OCI-LY7 (cell line): ENCODE data around the gene CDKN1B. TPM values are rescaled to one million over a fixed set of nuclear protein-coding genes. Genes with fewer than 3 reads are reported as not detected.
A peak's percentile ranks its signal among the peaks of the same experiment; 100 is the strongest.

ENCODE experiments used
- BruUV-seq: library from RNA; stranded (reverse); fragments of 400-500 nt; replicated peaks from 2 replicates; lab custom pipeline; 2021; lab: Mats Ljungman, UMichigan
- CTCF ChIA-PET: fragments of 300-600 bp; sonication (Branson Sonifier 250); formaldehyde crosslinking; loops from one replicate; lab custom pipeline; 2022; ENCODE audit warnings: antibody characterized with exemption; ENCODE audit not compliant: unreplicated experiment; lab: Charles Lee
- POLR2A ChIA-PET: fragments of 300-600 bp; sonication (Branson Sonifier 250); formaldehyde crosslinking; loops from one replicate; lab custom pipeline; 2022; ENCODE audit warnings: antibody characterized with exemption; lab: Charles Lee
- DNase-seq: peaks from one replicate; pipeline ENCODE4 v3.0.0-alpha.2; 2015; ENCODE audit warnings: low spot score
- H2AFZ ChIP-seq: fragments of 200-600 bp; sonication (generic), shearing (Covaris generic); 2 replicates; pipeline ENCODE4 v1.6.1; 2014; ENCODE audit warnings: mild to moderate bottlenecking, antibody characterized with exemption, low read length, moderate library complexity
- H3K27ac ChIP-seq: fragments of 200-600 bp; sonication (generic); 2 replicates; pipeline ENCODE4 v1.5.1; 2014; ENCODE audit warnings: mixed run types, low read depth, mild to moderate bottlenecking, moderate library complexity, low read length, inconsistent platforms; ENCODE audit not compliant: poor library complexity, severe bottlenecking
- H3K36me3 ChIP-seq: fragments of 200-600 bp; sonication (generic); 2 replicates; pipeline ENCODE4 v1.6.1; 2014; ENCODE audit warnings: mild to moderate bottlenecking, antibody characterized with exemption, low read length, moderate library complexity, mixed read lengths; ENCODE audit not compliant: insufficient read depth
- H3K4me1 ChIP-seq: fragments of 200-600 bp; sonication (generic); 2 replicates; pipeline ENCODE4 v1.5.1; 2014; ENCODE audit warnings: mild to moderate bottlenecking, low read length; ENCODE audit not compliant: insufficient read depth, poor library complexity, severe bottlenecking
- H3K4me2 ChIP-seq: fragments of 200-600 bp; sonication (generic); 2 replicates; pipeline ENCODE4 v1.6.1; 2014; ENCODE audit warnings: mild to moderate bottlenecking, low read length
- H3K4me3 ChIP-seq: fragments of 200-600 bp; sonication (generic); 2 replicates; pipeline ENCODE4 v1.5.1; 2014; ENCODE audit warnings: mild to moderate bottlenecking, low read depth, low read length; ENCODE audit not compliant: poor library complexity, severe bottlenecking
- H3K79me2 ChIP-seq: fragments of 200-600 bp; sonication (generic); 2 replicates; pipeline ENCODE4 v1.6.1; 2016; ENCODE audit warnings: low read depth, mild to moderate bottlenecking, low read length, moderate library complexity, mixed read lengths; ENCODE audit not compliant: insufficient read depth
- H3K9me2 ChIP-seq: fragments of 200-600 bp; sonication (generic); 2 replicates; pipeline ENCODE4 v1.6.1; 2016; ENCODE audit warnings: mild to moderate bottlenecking, low read length, mixed read lengths; ENCODE audit not compliant: insufficient read depth
- H3K9me3 ChIP-seq: fragments of 200-600 bp; sonication (generic); 2 replicates; pipeline ENCODE4 v1.6.1; 2014; ENCODE audit warnings: mild to moderate bottlenecking, mixed run types, low read length, mixed read lengths
- H4K20me1 ChIP-seq: fragments of 200-600 bp; sonication (generic); 2 replicates; pipeline ENCODE4 v1.6.1; 2014; ENCODE audit warnings: mild to moderate bottlenecking, antibody characterized with exemption, low read length, moderate library complexity, mixed read lengths; ENCODE audit not compliant: insufficient read depth
- EZH2phosphoT487 ChIP-seq: fragments of 200-600 bp; sonication (generic); IDR thresholded peaks from 2 replicates; pipeline ENCODE4 v1.6.1; 2018; ENCODE audit warnings: low read depth, borderline replicate concordance, mild to moderate bottlenecking, mixed run types, antibody characterized with exemption, low read length, moderate library complexity, mixed read lengths
- intact Hi-C: fragments of 100-400 bp; cut with micrococcal nuclease; formaldehyde crosslinking; loops from one replicate; pipeline ENCODE4 v1.10.0; 2022; ENCODE audit not compliant: unreplicated experiment
- total RNA-seq, 2 experiments: library from RNA; depleted of rRNA in 1 of 2; stranded (reverse); fragments of >200 nt in 1 of 2; shearing (Covaris generic) in 1 of 2; gene quantifications; 2 replicates each; pipeline ENCODE4 v1.2.3, GENCODE V29; 2014 to 2022
- TF ChIP-seq, protein P1 (sequence below): fragments of 200-600 bp; sonication (generic); conservative IDR thresholded peaks from 2 replicates; pipeline ENCODE4 v1.5.1; 2014; ENCODE audit warnings: mild to moderate bottlenecking, antibody characterized with exemption, low read length, moderate library complexity, mixed read lengths

Gene CDKN1B
- total RNA-seq, 2 experiments from 2014 or later, result 45.3 to 59.4 TPM

DNA sequence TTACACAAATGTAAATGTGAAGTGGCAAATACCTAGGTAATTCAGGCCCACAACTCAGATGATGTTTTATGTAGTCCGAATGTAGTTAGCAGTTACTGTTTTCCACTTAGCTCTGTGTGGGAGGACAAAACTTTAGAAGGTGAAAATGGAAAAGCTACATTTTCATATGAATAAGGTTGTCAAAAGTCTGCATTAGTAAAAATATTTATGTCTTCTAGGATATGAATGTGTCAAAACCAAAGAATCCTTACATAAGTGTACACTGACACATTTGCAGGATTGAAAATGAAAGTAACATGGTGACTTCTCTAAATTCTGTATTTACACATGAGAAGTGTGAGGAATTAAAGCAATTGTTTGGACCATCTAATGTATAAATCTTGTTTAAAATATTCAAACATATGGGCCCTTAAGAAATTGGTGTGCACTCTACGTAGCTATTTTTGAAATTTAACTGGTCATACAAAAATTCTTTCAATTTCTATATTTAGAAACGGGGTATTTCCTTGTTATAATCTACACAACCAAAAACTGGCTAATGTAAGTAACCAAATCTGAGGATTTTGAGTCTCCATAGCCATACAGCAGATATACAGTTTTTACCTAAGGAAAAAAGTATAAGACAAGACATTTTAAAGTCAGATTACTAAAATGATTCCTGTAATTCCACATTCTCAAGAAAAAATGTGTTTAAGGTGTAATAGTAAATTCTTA is 5.4 kb downstream of the CDKN1B start:
- peak; percentile 54 for DNase-seq

DNA sequence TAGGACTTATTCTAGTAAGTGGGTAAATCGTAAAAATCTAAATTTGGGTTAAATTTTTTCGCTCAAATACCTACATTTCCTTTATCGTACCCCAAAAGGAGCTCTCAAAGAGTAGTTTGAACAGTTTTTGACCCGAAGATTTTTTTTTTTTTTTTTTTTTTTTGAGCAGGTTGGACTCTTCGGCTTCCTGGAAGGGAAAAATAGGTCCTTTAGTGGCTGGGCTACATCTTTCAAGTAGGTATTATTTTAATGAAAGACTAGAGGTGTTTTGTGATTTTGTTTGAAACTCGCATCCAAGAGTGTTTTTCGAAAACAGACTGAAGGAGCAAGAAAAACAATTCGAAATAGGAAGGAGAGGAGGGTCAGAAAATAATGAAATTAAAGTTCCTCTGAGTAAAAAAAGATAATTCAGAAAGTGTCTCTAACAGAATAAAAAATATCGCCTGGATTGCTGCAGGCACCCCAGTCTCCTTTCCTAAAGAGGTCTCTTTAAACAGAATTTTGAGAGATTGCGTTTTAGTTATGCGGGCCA is 6.0 kb downstream of the CDKN1B start:
- H3K4me1 ChIP-seq, result peaks cover 44% of the 10 kb centered on the region
- no peaks in the 10 kb centered on the region for H3K9me2 ChIP-seq
- CTCF ChIA-PET, result no interaction called here

More for the DNA sequence above, 5.4 kb downstream of the CDKN1B start:
- Histone ChIP-seq H3K4me3 (peak overlapping the region; percentile 88), H3K9me3 (no peaks in the 10 kb centered on the region), H3K36me3 (peaks cover 41% of the 10 kb centered on the region), H3K4me2 (peak overlapping the region; percentile 94), H3K79me2 (peaks cover 76% of the 10 kb centered on the region), H3K9me2 (no peaks in the 10 kb centered on the region), H4K20me1 (peaks cover 6% of the 10 kb centered on the region; the same call in 1 of the 2 replicates), H3K27ac (peak overlapping the region; percentile 98), H2AFZ (peak overlapping the region; percentile 9; the same call in 1 of the 2 replicates), H3K4me1 (peaks cover 38% of the 10 kb centered on the region)
- ChIA-PET POLR2A (interaction anchor here (0.6 to 4.9 kb wide), 11 partner anchors 8 to 712 kb away, joined by 3 to 26 read pairs (median 4); partner anchors contain the start of gene BORCS5), CTCF (no interaction called here)
- TF ChIP-seq EZH2phosphoT487, result no peak
- TF ChIP-seq, protein P1, sequence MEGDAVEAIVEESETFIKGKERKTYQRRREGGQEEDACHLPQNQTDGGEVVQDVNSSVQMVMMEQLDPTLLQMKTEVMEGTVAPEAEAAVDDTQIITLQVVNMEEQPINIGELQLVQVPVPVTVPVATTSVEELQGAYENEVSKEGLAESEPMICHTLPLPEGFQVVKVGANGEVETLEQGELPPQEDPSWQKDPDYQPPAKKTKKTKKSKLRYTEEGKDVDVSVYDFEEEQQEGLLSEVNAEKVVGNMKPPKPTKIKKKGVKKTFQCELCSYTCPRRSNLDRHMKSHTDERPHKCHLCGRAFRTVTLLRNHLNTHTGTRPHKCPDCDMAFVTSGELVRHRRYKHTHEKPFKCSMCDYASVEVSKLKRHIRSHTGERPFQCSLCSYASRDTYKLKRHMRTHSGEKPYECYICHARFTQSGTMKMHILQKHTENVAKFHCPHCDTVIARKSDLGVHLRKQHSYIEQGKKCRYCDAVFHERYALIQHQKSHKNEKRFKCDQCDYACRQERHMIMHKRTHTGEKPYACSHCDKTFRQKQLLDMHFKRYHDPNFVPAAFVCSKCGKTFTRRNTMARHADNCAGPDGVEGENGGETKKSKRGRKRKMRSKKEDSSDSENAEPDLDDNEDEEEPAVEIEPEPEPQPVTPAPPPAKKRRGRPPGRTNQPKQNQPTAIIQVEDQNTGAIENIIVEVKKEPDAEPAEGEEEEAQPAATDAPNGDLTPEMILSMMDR, result no peak
- intact Hi-C loops, result loop anchor here (5.0 to 10.0 kb wide), 5 partner anchors 968 to 2000 kb away; partner anchors contain the start of gene YBX3
- TSS peak; percentile 50 for BruUV-seq

More for the DNA sequence above, 6.0 kb downstream of the CDKN1B start:
- Histone ChIP-seq H3K4me2 (peak overlapping the region; percentile 94), H3K9me3 (no peaks in the 10 kb centered on the region), H4K20me1 (peaks cover 6% of the 10 kb centered on the region; the same call in 1 of the 2 replicates), H3K36me3 (peaks cover 45% of the 10 kb centered on the region), H3K79me2 (peaks cover 76% of the 10 kb centered on the region), H3K27ac (peak overlapping the region; percentile 98), H3K4me3 (peak overlapping the region; percentile 88), H2AFZ (peak overlapping the region; percentile 52; the same call in 1 of the 2 replicates)
- TF ChIP-seq, protein P1, result no peak
- POLR2A ChIA-PET, result interaction anchor here (0.6 to 4.9 kb wide), 7 partner anchors 10 to 378 kb away, joined by 3 to 26 read pairs (median 9); partner anchors contain the start of gene BORCS5
- intact Hi-C loops, result loop anchor here (5.0 to 10.0 kb wide), 5 partner anchors 968 to 2001 kb away; partner anchors contain the start of gene YBX3
- peak; percentile 52 for DNase-seq
- no TSS peak for BruUV-seq
